Calu3 (cell line): Measurements from ENCODE around the gene RAMP1. TPM values are rescaled to one million over a fixed set of nuclear protein-coding genes. Genes with fewer than 3 reads are reported as not detected.

Experiments used
- BruUV-seq: library from RNA; stranded (reverse); fragments of 400-500 nt; replicated peaks from 2 replicates; lab custom pipeline; 2021; lab: Mats Ljungman, UMichigan
- CTCF ChIA-PET: fragments of 300-600 bp; sonication (Branson Sonifier 250); formaldehyde crosslinking; loops from one replicate; lab custom pipeline; 2022; ENCODE audit warnings: antibody characterized with exemption; lab: Charles Lee
- DNase-seq: peaks from one replicate; pipeline ENCODE4 v3.0.0; 2022
- H3K27ac Mint-ChIP-seq: one replicate; pipeline ENCODE4 v1.8.0; 2022; ENCODE audit warnings: mixed read lengths; ENCODE audit not compliant: unreplicated experiment
- H3K27me3 Mint-ChIP-seq: one replicate; pipeline ENCODE4 v1.8.0; 2022; ENCODE audit warnings: mixed read lengths; ENCODE audit not compliant: unreplicated experiment
- H3K36me3 Mint-ChIP-seq: one replicate; pipeline ENCODE4 v1.8.0; 2022; ENCODE audit warnings: mild to moderate bottlenecking, moderate library complexity, mixed read lengths; ENCODE audit not compliant: insufficient read depth, unreplicated experiment
- H3K4me1 Mint-ChIP-seq: one replicate; pipeline ENCODE4 v1.8.0; 2022; ENCODE audit warnings: mild to moderate bottlenecking, low read depth, mixed read lengths; ENCODE audit not compliant: unreplicated experiment
- H3K4me3 Mint-ChIP-seq: one replicate; pipeline ENCODE4 v1.8.0; 2022; ENCODE audit warnings: mild to moderate bottlenecking, low read depth, moderate library complexity, mixed read lengths; ENCODE audit not compliant: unreplicated experiment
- H3K9me3 Mint-ChIP-seq: one replicate; pipeline ENCODE4 v1.8.0; 2022; ENCODE audit warnings: low read depth, mixed read lengths; ENCODE audit not compliant: unreplicated experiment
- intact Hi-C: fragments of 100-400 bp; cut with micrococcal nuclease; formaldehyde crosslinking; loops from one replicate; pipeline ENCODE4 v1.10.0; 2022; ENCODE audit not compliant: unreplicated experiment
- total RNA-seq: library from RNA; stranded (reverse); gene quantifications from 2 replicates; pipeline ENCODE4 v1.2.3, GENCODE V29; 2022
- TF ChIP-seq, protein P1 (sequence below): fragments of 200-600 bp; IDR thresholded peaks from one replicate; pipeline ENCODE4 v1.8.0; 2022; ENCODE audit warnings: antibody characterized with exemption; ENCODE audit not compliant: unreplicated experiment

Gene RAMP1
- total RNA-seq, 1 experiment from 2014 or later, result 9.8 TPM

DNA sequence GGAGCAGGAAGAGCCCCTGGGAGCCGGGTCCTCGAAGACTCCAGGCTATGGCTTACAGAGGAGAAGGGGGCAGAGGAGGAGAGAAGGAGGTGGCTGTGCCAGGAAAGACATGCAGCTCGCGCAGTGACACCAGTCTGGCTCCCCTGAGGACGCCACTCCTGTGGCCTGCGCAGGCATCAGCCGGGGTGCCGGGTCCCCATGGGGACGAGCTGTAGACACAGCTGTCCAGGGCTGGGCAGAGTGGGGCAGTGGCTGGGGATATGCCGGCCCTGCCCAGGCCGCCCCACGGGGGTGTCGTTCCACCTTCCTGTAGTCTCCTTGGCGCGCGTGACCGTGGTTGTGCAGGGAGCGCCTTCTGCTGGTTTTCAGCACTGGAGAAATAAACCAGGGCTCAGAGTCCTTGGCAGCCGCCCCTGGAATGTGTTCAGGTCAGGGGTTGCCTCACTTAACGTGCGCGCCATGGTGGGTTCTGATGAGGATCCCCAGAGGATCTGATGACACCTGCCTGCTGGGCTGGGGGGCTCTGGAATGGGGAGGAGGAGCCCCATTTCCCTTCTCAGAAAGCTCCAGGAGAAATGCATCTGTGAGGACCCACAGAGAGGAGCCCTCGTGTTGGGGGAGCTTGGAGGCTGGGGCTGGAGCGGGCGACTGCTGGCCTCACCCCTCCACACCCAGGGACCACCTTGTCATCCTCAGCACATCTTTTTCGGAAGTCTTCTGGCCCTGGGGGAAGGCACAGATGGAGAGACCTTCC, 26.7 kb downstream of the RAMP1 start:
- Mint-ChIP-seq H3K27ac (no peak overlapping the region), H3K4me3 (no peak overlapping the region), H3K36me3 (no peaks in the 10 kb centered on the region), H3K9me3 (no peaks in the 10 kb centered on the region), H3K4me1 (no peaks in the 10 kb centered on the region), H3K27me3 (no peaks in the 10 kb centered on the region)
- TF ChIP-seq, protein P1, sequence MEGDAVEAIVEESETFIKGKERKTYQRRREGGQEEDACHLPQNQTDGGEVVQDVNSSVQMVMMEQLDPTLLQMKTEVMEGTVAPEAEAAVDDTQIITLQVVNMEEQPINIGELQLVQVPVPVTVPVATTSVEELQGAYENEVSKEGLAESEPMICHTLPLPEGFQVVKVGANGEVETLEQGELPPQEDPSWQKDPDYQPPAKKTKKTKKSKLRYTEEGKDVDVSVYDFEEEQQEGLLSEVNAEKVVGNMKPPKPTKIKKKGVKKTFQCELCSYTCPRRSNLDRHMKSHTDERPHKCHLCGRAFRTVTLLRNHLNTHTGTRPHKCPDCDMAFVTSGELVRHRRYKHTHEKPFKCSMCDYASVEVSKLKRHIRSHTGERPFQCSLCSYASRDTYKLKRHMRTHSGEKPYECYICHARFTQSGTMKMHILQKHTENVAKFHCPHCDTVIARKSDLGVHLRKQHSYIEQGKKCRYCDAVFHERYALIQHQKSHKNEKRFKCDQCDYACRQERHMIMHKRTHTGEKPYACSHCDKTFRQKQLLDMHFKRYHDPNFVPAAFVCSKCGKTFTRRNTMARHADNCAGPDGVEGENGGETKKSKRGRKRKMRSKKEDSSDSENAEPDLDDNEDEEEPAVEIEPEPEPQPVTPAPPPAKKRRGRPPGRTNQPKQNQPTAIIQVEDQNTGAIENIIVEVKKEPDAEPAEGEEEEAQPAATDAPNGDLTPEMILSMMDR, result no peak
- intact Hi-C loops, result no loop called here
- CTCF ChIA-PET, result no interaction called here
- BruUV-seq, result no TSS peak
- DNase-seq, result no peak

DNA sequence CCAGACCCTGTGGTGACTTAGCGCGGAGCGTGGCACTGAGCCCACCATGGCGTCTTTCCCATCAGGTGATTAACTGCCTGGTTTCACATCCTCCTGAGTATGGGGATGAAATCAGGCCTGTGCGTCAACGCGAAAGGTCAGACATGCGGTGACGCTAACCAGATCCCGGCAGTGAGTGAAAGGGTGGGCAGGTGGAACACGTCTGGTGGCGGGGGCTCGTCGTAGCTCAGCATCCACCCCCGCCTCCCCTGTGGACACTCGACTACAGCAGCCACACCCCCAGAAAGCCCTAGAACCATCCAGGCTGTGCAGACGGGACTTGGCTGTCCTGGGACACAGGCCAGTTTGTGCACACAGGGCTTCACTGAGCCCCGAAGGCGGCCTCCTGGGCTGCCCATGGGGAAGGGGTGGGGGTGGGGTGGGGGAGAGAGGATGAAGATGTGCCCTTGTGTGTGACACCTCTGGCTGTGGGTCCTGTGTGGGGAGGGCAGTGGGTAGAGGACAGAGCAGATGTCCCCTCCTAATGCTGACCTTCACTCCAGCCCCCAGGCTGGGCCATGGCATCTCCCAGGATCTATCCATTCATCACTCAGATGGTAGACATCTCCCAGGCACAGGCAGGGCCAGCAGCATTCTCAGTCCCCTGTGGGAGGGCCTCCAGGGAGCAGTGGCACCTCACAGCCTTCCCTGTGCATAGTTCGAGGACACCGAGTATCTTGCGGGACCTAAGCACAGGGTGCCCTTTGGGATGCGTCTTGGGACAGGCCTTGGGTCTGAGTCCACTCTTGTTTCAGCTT, 27.5 kb downstream of the RAMP1 start:
- DNase-seq, result no peak
- H3K4me3 Mint-ChIP-seq, result no peak overlapping the region
- no peak overlapping the region for H3K27ac Mint-ChIP-seq
- intact Hi-C loops, result no loop called here
- CTCF ChIA-PET, result interaction anchor here (1.0 kb wide), 1 partner anchor 24 kb away, joined by 3 read pairs; no protein-coding TSS in a partner anchor
- no peaks in the 10 kb centered on the region for H3K9me3 Mint-ChIP-seq
- no peaks in the 10 kb centered on the region for H3K36me3 Mint-ChIP-seq
- BruUV-seq, result no TSS peak
- H3K27me3 Mint-ChIP-seq, result no peaks in the 10 kb centered on the region
- TF ChIP-seq, protein P1, result no peak
- H3K4me1 Mint-ChIP-seq, result no peaks in the 10 kb centered on the region

DNA sequence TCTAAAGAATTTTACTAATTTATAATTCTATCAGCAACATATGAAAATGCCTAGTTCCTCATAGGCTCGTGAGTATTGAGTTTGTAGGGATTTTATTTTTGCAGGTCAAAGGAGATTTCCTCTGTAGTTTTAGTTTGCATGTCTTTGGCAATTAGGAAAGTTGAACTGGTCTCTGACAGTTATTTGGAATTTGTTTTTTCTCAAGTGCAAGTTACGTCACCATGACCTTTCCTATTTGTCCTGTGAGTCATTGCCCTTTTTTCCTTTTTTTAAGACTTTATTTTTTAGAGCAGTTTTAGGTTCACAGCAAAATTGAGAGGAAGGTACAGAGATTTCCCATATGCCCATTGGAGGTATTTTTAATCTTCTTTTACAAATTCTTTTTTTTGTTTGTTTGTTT, 29.0 kb downstream of the RAMP1 start:
- TF ChIP-seq, protein P1, result no peak
- intact Hi-C loops, result no loop called here
- no peak for DNase-seq
- BruUV-seq, result no TSS peak
- Mint-ChIP-seq H3K9me3 (no peaks in the 10 kb centered on the region), H3K27ac (no peak overlapping the region), H3K27me3 (no peaks in the 10 kb centered on the region), H3K4me3 (no peak overlapping the region), H3K4me1 (no peaks in the 10 kb centered on the region), H3K36me3 (no peaks in the 10 kb centered on the region)
- CTCF ChIA-PET, result no interaction called here

DNA sequence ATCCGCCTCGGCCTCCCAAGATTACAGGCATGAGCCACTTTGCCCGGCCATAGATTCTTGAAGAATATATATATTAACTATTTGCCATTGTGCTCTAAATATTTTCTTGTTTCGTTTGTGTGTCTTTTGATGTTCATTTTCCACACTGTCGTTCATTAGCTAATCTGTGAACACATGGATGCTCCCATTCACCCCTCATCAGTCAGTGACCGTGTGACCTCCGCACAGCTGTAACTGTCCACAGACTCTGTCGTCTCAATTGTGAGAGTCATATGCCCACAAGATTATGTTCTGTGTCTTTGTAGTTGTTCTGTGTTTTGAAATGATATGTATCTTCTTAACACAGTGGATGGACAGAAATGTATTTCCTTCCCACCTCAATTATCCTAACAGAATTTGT, 29.6 kb downstream of the RAMP1 start:
- intact Hi-C loops, result no loop called here
- no peaks in the 10 kb centered on the region for H3K4me1 Mint-ChIP-seq
- H3K27ac Mint-ChIP-seq, result no peak overlapping the region
- no peaks in the 10 kb centered on the region for H3K9me3 Mint-ChIP-seq
- CTCF ChIA-PET, result no interaction called here
- BruUV-seq, result no TSS peak
- no peaks in the 10 kb centered on the region for H3K27me3 Mint-ChIP-seq
- DNase-seq, result no peak
- TF ChIP-seq, protein P1, result no peak
- H3K36me3 Mint-ChIP-seq, result no peaks in the 10 kb centered on the region
- H3K4me3 Mint-ChIP-seq, result no peak overlapping the region
